T-cell (primary cell): Measurements from ENCODE around the gene SYVN1. TPM values are rescaled to one million over a fixed set of nuclear protein-coding genes. Genes with fewer than 3 reads are reported as not detected.

Experiments
- ATAC-seq, 4 experiments: fragments of 200-7000 bp in 3 of 4; fragments of 150-1000 bp in 1 of 4; cut with Tn5 transposase; replicated peaks in 1 of 4; 1 replicate in 3 of 4; 2 replicates in 1 of 4; pipeline ENCODE4 v1.10.0; 2021; ENCODE audit warnings: moderate library complexity in 3 of 4, mild to moderate bottlenecking in 2 of 4, moderate number of reproducible peaks in 1 of 4
- CTCF ChIA-PET, 2 donors: fragments of 300-600 bp; sonication (Branson Sonifier 250); formaldehyde crosslinking; loops; one replicate each; lab custom pipeline; 2022; ENCODE audit warnings: antibody characterized with exemption in 2 of 2; lab: Charles Lee
- POLR2A ChIA-PET, 2 donors: fragments of 300-600 bp; sonication (Branson Sonifier 250); formaldehyde crosslinking; loops; one replicate each; lab custom pipeline; 2022; ENCODE audit warnings: antibody characterized with exemption in 2 of 2; lab: Charles Lee
- DNase-seq, 35 experiments: peaks; one replicate each; pipeline versions ENCODE4 v3.0.0 to v3.0.0-alpha.2; 2013 to 2023
- H3K27ac ChIP-seq: one replicate; pipeline ENCODE4 v1.5.1; 2013; ENCODE audit warnings: low read length
- H3K27me3 ChIP-seq, 2 experiments: replicated peaks in 1 of 2; 1 replicate in 1 of 2; 2 replicates in 1 of 2; pipeline versions ENCODE4 v1.6.1 to v1.7.0; 2013; ENCODE audit warnings: low read length in 1 of 2, mixed read lengths in 1 of 2; ENCODE audit not compliant: control insufficient read depth in 2 of 2, insufficient read depth in 2 of 2; ENCODE audit errors: extremely low read depth in 1 of 2
- H3K36me3 ChIP-seq, 2 donors: 1 replicate in 1 of 2; 2 replicates in 1 of 2; pipeline versions ENCODE4 v1.6.1 to v1.7.0; 2013; ENCODE audit warnings: low read length in 1 of 2; ENCODE audit not compliant: control insufficient read depth in 2 of 2, insufficient read depth in 1 of 2; ENCODE audit errors: extremely low read depth in 1 of 2
- H3K4me1 ChIP-seq, 2 experiments: 1 replicate in 1 of 2; 2 replicates in 1 of 2; pipeline versions ENCODE4 v1.6.1 to v1.7.0; 2013; ENCODE audit warnings: low read length in 2 of 2, mixed read lengths in 1 of 2; ENCODE audit not compliant: insufficient read depth in 2 of 2, control insufficient read depth in 1 of 2; ENCODE audit errors: extremely low read depth in 1 of 2
- H3K4me3 ChIP-seq, 2 donors: 1 replicate in 1 of 2; 2 replicates in 1 of 2; pipeline versions ENCODE4 v1.5.1 to v1.7.0; 2013; ENCODE audit warnings: mild to moderate bottlenecking in 2 of 2, low read length in 1 of 2, moderate library complexity in 1 of 2; ENCODE audit not compliant: control insufficient read depth in 1 of 2; ENCODE audit errors: extremely low read depth in 1 of 2
- H3K9me3 ChIP-seq: 2 replicates; pipeline ENCODE4 v1.7.0; 2013
- H3K27ac Mint-ChIP-seq, 2 donors: one replicate each; pipeline ENCODE4 v1.8.0; 2020 to 2021; ENCODE audit warnings: mild to moderate bottlenecking in 2 of 2, mixed read lengths in 2 of 2
- H3K27me3 Mint-ChIP-seq, 2 donors: one replicate each; pipeline ENCODE4 v1.8.0; 2021 to 2022; ENCODE audit warnings: mixed read lengths in 2 of 2
- H3K36me3 Mint-ChIP-seq: one replicate; pipeline ENCODE4 v1.8.0; 2021; ENCODE audit warnings: mixed read lengths
- H3K4me1 Mint-ChIP-seq, 3 donors: one replicate each; pipeline ENCODE4 v1.8.0; 2020 to 2022; ENCODE audit warnings: mixed read lengths in 3 of 3, mild to moderate bottlenecking in 1 of 3
- H3K4me3 Mint-ChIP-seq, 3 donors: one replicate each; pipeline ENCODE4 v1.8.0; 2020 to 2022; ENCODE audit warnings: mild to moderate bottlenecking in 3 of 3, mixed read lengths in 3 of 3, moderate library complexity in 3 of 3
- H3K9me3 Mint-ChIP-seq, 3 donors: one replicate each; pipeline ENCODE4 v1.8.0; 2020 to 2022; ENCODE audit warnings: mixed read lengths in 3 of 3
- WGBS: methylation state at CpG from one replicate; pipeline ENCODE4 v1.1.5; 2013; ENCODE audit warnings: missing lambda C conversion rate; ENCODE audit not compliant: insufficient coverage; 5-methylcytosine and 5-hydroxymethylcytosine counted together
- total RNA-seq, 35 experiments: library from RNA in 6 of 35; stranded (reverse) in 6 of 35; fragments of 120-200 nt in 1 of 35; gene quantifications; one replicate each; pipeline versions ENCODE4 v1.2.1 to v1.2.4 and lab custom pipeline; 2013 to 2026

SYVN1 gene
- total RNA-seq, 5 donors from 2014 or later (not counting 1 experiment from before 2014, with no cell fraction given): 63.8 to 77.7 (median 68.8) TPM

DNA sequence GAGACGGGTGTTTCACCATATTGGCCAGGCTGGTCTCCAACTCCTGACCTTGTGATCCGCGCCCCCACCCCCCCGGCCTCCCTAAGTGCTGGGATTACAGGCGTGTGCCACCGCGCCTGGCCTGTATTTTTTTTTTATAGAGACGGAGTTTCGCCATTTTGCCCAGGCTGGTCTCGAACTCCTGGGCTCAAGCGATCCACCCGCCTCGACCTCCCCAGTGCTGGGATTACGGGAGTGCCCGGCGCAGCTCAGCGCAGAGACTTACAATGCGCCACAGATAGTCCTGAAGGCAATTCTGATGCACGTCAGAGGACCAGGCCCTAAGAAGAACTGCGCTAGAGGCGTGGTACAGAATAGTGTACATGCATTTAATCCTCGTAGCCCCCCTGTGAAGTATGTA lies 38.9 kb downstream of the SYVN1 start:
- no peak overlapping the region for H3K4me3 ChIP-seq
- Mint-ChIP-seq H3K27me3 (no peaks in the 10 kb centered on the region), H3K4me1 (peaks cover 13 to 24% (median 23%) of the 10 kb centered on the region in 3 donors), H3K27ac (peak overlapping the region; percentile 92 to 94), H3K9me3 (no peaks in the 10 kb centered on the region), H3K4me3 (peak overlapping the region; percentile 81 to 93 (median 85)), H3K36me3 (peaks cover 12% of the 10 kb centered on the region)
- no peaks in the 10 kb centered on the region for H3K27me3 ChIP-seq
- peaks cover 7 to 22% of the 10 kb centered on the region in 2 experiments for H3K4me1 ChIP-seq
- ChIA-PET POLR2A (interaction anchor here in 1 of 2 donors (0.7 kb wide), 1 partner anchor 26 kb away, joined by 3 read pairs; the partner anchor contains the start of genes FAU and MRPL49), CTCF (interaction anchor here in 1 of 2 donors (1.1 kb wide), 1 partner anchor 15 kb away, joined by 3 read pairs; no protein-coding TSS in a partner anchor)
- DNase-seq: no peak
- H3K9me3 ChIP-seq: no peaks in the 10 kb centered on the region
- 92% methylated on average over 22 of the region's 22 CpGs for WGBS
- no peak for ATAC-seq
- H3K36me3 ChIP-seq: peaks cover 0 to 16% of the 10 kb centered on the region in 2 donors
- no peak overlapping the region for H3K27ac ChIP-seq

DNA sequence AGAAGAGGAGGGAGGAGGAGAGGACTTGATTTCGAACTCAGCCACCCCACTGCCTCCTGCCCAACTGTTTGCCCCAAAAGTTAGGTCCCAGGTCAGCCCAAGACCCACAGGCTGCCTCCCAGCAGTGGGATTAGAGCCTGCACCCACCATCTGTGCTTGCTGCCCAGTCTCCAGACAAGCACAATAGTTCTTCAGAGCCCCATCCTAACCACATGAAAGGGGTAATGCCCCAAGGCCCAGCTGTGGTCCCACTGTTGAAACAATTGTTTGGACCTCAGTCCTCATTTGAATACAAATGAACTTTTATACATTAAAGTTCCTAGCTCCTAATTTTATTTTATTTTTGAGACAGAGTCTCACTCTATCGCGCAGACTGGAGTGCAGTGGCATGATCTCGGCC lies 43.7 kb downstream of the SYVN1 start:
- Histone ChIP-seq H3K9me3 (no peaks in the 10 kb centered on the region), H3K27me3 (no peaks in the 10 kb centered on the region), H3K27ac (no peak overlapping the region), H3K4me1 (peaks cover 0 to 3% of the 10 kb centered on the region in 2 experiments), H3K4me3 (no peak overlapping the region), H3K36me3 (peaks cover 15 to 34% of the 10 kb centered on the region in 2 donors)
- 93% methylated on average over 3 of the region's 4 CpGs for WGBS
- H3K27me3 Mint-ChIP-seq: no peaks in the 10 kb centered on the region
- peaks cover 5 to 7% (median 5%) of the 10 kb centered on the region in 3 donors for H3K4me1 Mint-ChIP-seq
- peaks cover 19% of the 10 kb centered on the region for H3K36me3 Mint-ChIP-seq
- H3K9me3 Mint-ChIP-seq: no peaks in the 10 kb centered on the region
- H3K4me3 Mint-ChIP-seq: no peak overlapping the region
- CTCF ChIA-PET: no interaction called here
- ATAC-seq (no peak), DNase-seq (no peak)
- peak overlapping the region in 1 of 2 donors; percentile 34 for H3K27ac Mint-ChIP-seq
- POLR2A ChIA-PET: no interaction called here

DNA sequence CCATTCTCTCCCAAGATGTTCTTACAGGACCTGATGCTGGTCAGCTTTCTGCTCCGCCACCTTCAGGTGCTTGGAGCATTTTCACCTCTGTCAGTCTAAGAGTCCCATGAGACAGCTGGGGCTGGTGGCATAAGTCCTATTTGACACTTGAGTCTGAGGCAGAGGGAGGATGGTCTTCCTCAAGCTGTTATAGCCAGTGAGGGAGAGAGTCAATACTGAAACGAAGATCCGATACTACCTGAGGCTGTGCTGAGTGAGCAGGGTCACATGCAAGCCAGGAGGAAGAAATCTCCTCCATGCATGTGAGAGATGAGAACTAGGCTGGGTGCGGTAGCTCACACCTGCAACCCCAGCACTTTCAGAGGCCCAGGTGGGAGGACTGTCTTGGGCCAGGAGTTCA lies 44.7 kb downstream of the SYVN1 start:
- DNase-seq (no peak), ATAC-seq (no peak)
- CTCF ChIA-PET: interaction anchor here in 1 of 2 donors (0.6 kb wide), 1 partner anchor 61 kb away, joined by 6 read pairs; no protein-coding TSS in a partner anchor
- H3K27ac ChIP-seq: no peak overlapping the region
- H3K4me1 Mint-ChIP-seq: peaks cover 14 to 15% (median 14%) of the 10 kb centered on the region in 3 donors
- H3K9me3 ChIP-seq: no peaks in the 10 kb centered on the region
- H3K9me3 Mint-ChIP-seq: no peaks in the 10 kb centered on the region
- no peak overlapping the region for H3K27ac Mint-ChIP-seq
- POLR2A ChIA-PET: no interaction called here
- H3K36me3 Mint-ChIP-seq: peaks cover 20% of the 10 kb centered on the region
- peaks cover 3 to 10% of the 10 kb centered on the region in 2 experiments for H3K4me1 ChIP-seq
- H3K27me3 Mint-ChIP-seq: no peaks in the 10 kb centered on the region
- no peak overlapping the region for H3K4me3 Mint-ChIP-seq
- WGBS: 100% methylated on average over 2 of the region's 4 CpGs
- no peak overlapping the region for H3K4me3 ChIP-seq
- H3K36me3 ChIP-seq: peaks cover 15 to 38% of the 10 kb centered on the region in 2 donors
- no peaks in the 10 kb centered on the region for H3K27me3 ChIP-seq

DNA sequence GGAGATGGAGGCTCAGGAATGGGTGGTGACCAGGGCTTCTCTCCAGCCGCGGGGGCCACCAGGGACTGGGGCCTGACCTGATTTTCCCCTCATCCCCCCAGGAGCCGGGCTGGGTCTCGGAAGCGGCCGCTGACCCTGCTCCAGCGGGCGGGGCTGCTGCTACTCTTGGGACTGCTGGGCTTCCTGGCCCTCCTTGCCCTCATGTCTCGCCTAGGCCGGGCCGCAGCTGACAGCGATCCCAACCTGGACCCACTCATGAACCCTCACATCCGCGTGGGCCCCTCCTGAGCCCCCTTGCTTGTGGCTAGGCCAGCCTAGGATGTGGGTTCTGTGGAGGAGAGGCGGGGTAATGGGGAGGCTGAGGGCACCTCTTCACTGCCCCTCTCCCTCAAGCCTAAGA lies 46.5 kb downstream of the SYVN1 start:
- Histone ChIP-seq H3K4me1 (peaks cover 11 to 22% of the 10 kb centered on the region in 2 experiments), H3K27me3 (no peaks in the 10 kb centered on the region), H3K36me3 (peaks cover 15 to 38% of the 10 kb centered on the region in 2 donors), H3K27ac (no peak overlapping the region), H3K4me3 (no peak overlapping the region), H3K9me3 (no peaks in the 10 kb centered on the region)
- no peak overlapping the region for H3K4me3 Mint-ChIP-seq
- H3K4me1 Mint-ChIP-seq: peaks cover 26 to 32% (median 29%) of the 10 kb centered on the region in 3 donors
- POLR2A ChIA-PET: no interaction called here
- no peaks in the 10 kb centered on the region for H3K27me3 Mint-ChIP-seq
- H3K9me3 Mint-ChIP-seq: no peaks in the 10 kb centered on the region
- ATAC-seq (no peak), DNase-seq (no peak)
- WGBS: 100% methylated on average over 2 of the region's 15 CpGs
- no peak overlapping the region for H3K27ac Mint-ChIP-seq
- CTCF ChIA-PET: no interaction called here
- peaks cover 20% of the 10 kb centered on the region for H3K36me3 Mint-ChIP-seq

DNA sequence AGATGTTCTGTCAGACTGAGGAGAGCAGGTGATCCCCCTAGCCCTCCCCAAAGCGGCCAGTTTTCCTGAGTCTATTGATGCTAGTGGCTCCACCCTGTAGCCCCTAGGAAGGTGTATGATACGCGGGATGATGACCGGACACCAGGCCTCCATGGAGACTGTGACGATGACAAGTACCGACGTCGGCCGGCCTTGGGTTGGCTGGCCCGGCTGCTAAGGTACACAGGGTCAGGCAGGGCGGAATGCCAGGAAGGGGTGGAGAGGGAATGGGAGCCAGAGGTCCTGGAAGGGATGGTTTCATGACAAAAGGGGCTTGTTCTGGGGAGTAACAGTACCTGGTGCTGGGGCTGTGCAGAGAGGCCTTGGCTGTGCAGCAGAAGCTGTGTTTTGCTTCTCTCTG lies 47.1 kb downstream of the SYVN1 start:
- no peak overlapping the region for H3K27ac Mint-ChIP-seq
- Histone ChIP-seq H3K27me3 (no peaks in the 10 kb centered on the region), H3K36me3 (peaks cover 15 to 38% of the 10 kb centered on the region in 2 donors), H3K27ac (no peak overlapping the region), H3K4me3 (no peak overlapping the region), H3K9me3 (no peaks in the 10 kb centered on the region), H3K4me1 (peaks cover 11 to 22% of the 10 kb centered on the region in 2 experiments)
- WGBS: 96% methylated on average over 11 of the region's 11 CpGs
- ChIA-PET CTCF (no interaction called here), POLR2A (no interaction called here)
- no peaks in the 10 kb centered on the region for H3K27me3 Mint-ChIP-seq
- peaks cover 20% of the 10 kb centered on the region for H3K36me3 Mint-ChIP-seq
- H3K4me3 Mint-ChIP-seq: no peak overlapping the region
- H3K4me1 Mint-ChIP-seq: peaks cover 26 to 34% (median 30%) of the 10 kb centered on the region in 3 donors
- H3K9me3 Mint-ChIP-seq: no peaks in the 10 kb centered on the region
- DNase-seq (no peak), ATAC-seq (no peak)

DNA sequence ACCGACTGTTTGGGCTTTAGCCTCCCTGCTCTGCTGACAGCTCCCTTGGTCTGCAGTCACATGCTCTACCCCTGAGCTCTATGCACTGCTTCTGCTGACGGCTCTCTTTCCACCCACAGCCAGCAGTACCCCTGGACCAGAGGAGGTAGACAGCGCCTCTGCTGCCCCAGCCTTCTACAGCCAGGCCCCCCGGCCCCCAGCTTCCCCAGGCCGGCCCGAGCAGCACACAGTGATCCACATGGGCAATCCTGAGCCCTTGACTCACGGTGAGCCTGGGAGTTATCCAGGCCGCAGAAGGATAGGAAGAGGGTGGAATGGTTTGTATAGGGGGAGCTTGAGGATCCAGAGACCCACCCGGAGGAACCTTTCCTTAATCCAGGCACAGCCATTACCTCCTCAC lies 47.5 kb downstream of the SYVN1 start:
- H3K4me3 ChIP-seq: no peak overlapping the region
- Mint-ChIP-seq H3K36me3 (peaks cover 20% of the 10 kb centered on the region), H3K27me3 (no peaks in the 10 kb centered on the region), H3K4me3 (peak overlapping the region in 1 of 3 donors; percentile 45), H3K27ac (no peak overlapping the region), H3K4me1 (peaks cover 26 to 34% (median 30%) of the 10 kb centered on the region in 3 donors), H3K9me3 (no peaks in the 10 kb centered on the region)
- CTCF ChIA-PET: interaction anchor here in 1 of 2 donors (0.5 kb wide), 1 partner anchor 260 kb away, joined by 3 read pairs; no protein-coding TSS in a partner anchor
- no peak for DNase-seq
- H3K9me3 ChIP-seq: no peaks in the 10 kb centered on the region
- peaks cover 11 to 22% of the 10 kb centered on the region in 2 experiments for H3K4me1 ChIP-seq
- peaks cover 15 to 38% of the 10 kb centered on the region in 2 donors for H3K36me3 ChIP-seq
- POLR2A ChIA-PET: interaction anchor here (0.6 kb wide), 2 partner anchors 80 to 207 kb away, joined by 3 to 4 read pairs; no protein-coding TSS in a partner anchor
- 94% methylated on average over 4 of the region's 9 CpGs for WGBS
- H3K27me3 ChIP-seq: no peaks in the 10 kb centered on the region
- ATAC-seq: no peak
- H3K27ac ChIP-seq: no peak overlapping the region
